Measurements from ENCODE around the gene SLC6A13. TPM values are rescaled to one million over a fixed set of nuclear protein-coding genes. Genes with fewer than 3 reads are reported as not detected.

SLC6A13 gene
- total RNA-seq: 0.13 and 0.19 TPM in 2 replicates

DNA sequence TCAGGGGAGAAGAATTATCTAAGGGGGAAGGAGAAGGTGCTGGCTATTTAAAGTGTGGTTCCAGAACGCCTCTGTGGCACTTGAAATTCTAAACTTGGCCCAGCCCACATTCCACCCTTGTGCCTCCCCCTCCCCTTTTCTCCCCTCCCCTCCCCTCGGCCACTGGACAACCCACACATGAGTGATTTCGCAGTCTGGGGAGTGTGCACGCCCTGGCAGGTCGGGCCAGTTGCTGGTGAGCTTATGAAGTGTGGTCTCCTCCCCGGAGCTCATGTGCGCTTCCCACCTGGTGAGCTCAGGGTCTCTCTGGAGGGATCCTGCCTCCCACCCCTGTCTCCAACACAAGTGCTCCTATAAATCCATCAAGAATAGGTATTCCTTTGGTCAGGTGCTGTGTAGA, at the start of gene SLC6A13:
TSS of gene SLC6A13 (minus strand) at position 20 of the 400 bp plus-strand sequence. CDS start 2,784 bp downstream, outside the sequence.

DNA sequence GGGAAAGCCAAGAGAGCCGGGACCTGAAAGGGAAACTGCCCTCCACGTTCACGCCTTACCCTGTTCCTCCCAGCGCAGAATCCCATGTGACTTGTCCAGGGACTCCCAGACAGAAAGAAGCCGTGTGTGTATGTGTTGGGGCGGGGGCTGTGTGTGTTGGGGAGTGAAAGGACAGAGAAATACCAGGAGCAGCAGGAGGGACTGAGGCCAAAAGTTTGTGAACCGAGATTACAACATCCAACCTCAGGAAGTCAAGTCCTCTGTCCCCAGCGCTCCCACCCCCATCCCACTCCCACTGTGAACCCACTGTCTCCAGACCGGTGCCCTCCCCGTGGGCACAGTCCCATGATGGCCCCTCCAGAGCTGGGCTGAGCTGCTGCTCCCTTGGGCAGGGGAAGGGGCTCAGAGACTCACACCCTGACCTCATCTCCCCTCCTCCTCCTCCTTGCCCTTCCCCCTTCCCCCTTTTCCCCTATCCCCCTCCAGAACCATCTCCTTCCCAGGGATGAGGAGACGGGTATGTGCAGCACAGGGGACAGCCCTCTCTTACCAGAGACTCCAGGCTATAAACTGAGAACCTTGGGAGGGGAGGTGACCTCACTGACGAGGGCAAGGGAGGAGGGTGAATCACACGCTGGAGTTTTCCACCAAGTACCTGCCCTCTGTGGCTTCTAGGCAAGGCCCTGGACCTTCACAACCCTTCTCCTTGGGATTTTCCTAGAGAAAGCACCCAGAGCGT, 48.5 kb downstream of the SLC6A13 start, which contains the start of gene SLC6A12:
TSS of gene SLC6A12 (minus strand) at position 155 of the 739 bp plus-strand sequence. CDS start 4,171 bp downstream, outside the sequence.

Other genes with a start within 250 kb of the SLC6A13 start
- gene IQSEC3, start 196.1 kb downstream of the SLC6A13 start, total RNA-seq: under 0.01 TPM in 2 replicates
- gene SLC6A12, start 48.7 kb downstream of the SLC6A13 start, total RNA-seq: 0.12 TPM in 1 of 2 replicates, not detected in the other
- 55.2 and 59.5 TPM in 2 replicates for gene KDM5A, start 126.5 kb upstream of the SLC6A13 start, total RNA-seq
- gene CCDC77, start 138.8 kb upstream of the SLC6A13 start, total RNA-seq: 7.4 and 8.9 TPM in 2 replicates
- under 0.01 and 0.12 TPM in 2 replicates for gene B4GALNT3, start 197.1 kb upstream of the SLC6A13 start, total RNA-seq